Stromal cell of bone marrow (primary cell): ENCODE measurements around the gene ARL3.

Source experiments
- DNase-seq: peaks from one replicate; pipeline ENCODE4 v3.0.0-alpha.2; 2012; ENCODE audit warnings: low read depth

ARL3 gene

GRCh38 chr10:102634686-102635085, 79.5 kb downstream of the ARL3 start:
- no peak for DNase-seq

GRCh38 chr10:102633848-102634247, 80.3 kb downstream of the ARL3 start:
- DNase-seq = no peak

- DNase-seq = no peak
Observed at GRCh38 chr10:102633287-102633686, 80.9 kb downstream of the ARL3 start.

GRCh38 chr10:102632394-102633111, 81.6 kb downstream of the ARL3 start:
- no peak for DNase-seq

- no peak for DNase-seq
Observed at GRCh38 chr10:102631525-102632393, 82.4 kb downstream of the ARL3 start.

- no peak for DNase-seq
Observed at GRCh38 chr10:102630663-102631062, 83.5 kb downstream of the ARL3 start.

GRCh38 chr10:102629661-102630614, 84.3 kb downstream of the ARL3 start:
- DNase-seq = no peak

- no peak for DNase-seq
Observed at GRCh38 chr10:102628451-102628911, 85.7 kb downstream of the ARL3 start.

- no peak for DNase-seq
Observed at GRCh38 chr10:102627736-102628293, 86.4 kb downstream of the ARL3 start.

GRCh38 chr10:102627291-102627735, 86.9 kb downstream of the ARL3 start:
- no peak for DNase-seq

- DNase-seq = no peak
Observed at GRCh38 chr10:102626026-102626685, 88.0 kb downstream of the ARL3 start.

GRCh38 chr10:102624751-102625645, 89.2 kb downstream of the ARL3 start:
- DNase-seq = no peak

- no peak for DNase-seq
Observed at GRCh38 chr10:102624094-102624493, 90.1 kb downstream of the ARL3 start.
